ENCODE results near the gene ITIH5. TPM values are rescaled to one million over a fixed set of nuclear protein-coding genes. Genes with fewer than 3 reads are reported as not detected.
A peak's percentile ranks its signal among the peaks of the same experiment; 100 is the strongest.

ITIH5 gene
- total RNA-seq, 1 donor from 2014 or later, result 1.5 TPM

DNA sequence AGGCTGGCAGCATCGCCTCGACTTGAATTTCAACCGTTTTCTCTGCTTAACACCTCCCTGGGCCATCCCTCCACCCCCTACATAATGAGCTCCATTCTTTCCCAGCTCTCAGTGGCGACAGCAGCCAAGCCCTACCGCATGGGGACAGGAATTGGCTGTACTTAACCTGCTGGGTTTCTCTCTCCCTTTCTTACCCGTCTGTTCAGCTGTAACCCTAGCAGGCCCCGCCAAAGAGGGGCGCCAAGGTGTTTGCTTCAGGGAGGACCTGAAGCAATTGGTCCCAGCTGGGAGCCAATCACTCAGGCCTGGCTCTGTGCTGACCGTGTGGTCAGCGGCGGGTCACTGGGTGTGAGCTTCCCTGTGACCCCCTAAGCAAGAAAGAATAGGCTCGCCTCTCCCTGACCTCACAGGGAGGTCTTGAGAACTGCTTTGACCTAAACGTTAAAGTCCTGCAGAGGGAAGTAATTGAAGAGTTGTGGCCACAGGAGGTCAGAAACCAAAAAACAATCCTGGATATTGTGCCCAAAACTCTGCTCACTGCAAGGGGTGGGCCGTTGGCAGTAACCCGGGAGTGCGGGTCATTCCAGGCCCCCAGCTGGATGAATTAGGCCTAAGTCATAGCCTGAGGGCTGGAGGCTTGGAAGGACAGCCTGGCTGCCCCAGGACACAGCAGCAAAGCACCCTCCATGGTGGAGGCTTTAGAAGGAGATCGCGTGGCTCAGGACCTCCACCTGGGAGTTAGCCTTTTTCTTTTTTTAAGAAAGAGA, 114.6 kb downstream of the ITIH5 start:
- no peaks in the 10 kb centered on the region for H3K9me3 Mint-ChIP-seq (ENCODE audit: low read depth)
- H3K27ac Mint-ChIP-seq, result no peak overlapping the region
- TF ChIP-seq, protein P1, sequence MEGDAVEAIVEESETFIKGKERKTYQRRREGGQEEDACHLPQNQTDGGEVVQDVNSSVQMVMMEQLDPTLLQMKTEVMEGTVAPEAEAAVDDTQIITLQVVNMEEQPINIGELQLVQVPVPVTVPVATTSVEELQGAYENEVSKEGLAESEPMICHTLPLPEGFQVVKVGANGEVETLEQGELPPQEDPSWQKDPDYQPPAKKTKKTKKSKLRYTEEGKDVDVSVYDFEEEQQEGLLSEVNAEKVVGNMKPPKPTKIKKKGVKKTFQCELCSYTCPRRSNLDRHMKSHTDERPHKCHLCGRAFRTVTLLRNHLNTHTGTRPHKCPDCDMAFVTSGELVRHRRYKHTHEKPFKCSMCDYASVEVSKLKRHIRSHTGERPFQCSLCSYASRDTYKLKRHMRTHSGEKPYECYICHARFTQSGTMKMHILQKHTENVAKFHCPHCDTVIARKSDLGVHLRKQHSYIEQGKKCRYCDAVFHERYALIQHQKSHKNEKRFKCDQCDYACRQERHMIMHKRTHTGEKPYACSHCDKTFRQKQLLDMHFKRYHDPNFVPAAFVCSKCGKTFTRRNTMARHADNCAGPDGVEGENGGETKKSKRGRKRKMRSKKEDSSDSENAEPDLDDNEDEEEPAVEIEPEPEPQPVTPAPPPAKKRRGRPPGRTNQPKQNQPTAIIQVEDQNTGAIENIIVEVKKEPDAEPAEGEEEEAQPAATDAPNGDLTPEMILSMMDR (IDR thresholded peaks at IDR 0.05; ENCODE audit: unreplicated experiment), result no peak
- H3K36me3 Mint-ChIP-seq (ENCODE audit: insufficient read depth), result no peaks in the 10 kb centered on the region
- no peak for DNase-seq (ENCODE audit: low spot score, unreplicated experiment)
- peaks cover 7% of the 10 kb centered on the region for H3K4me1 Mint-ChIP-seq (ENCODE audit: low read depth)
- H3K4me3 Mint-ChIP-seq (ENCODE audit: low read depth), result no peak overlapping the region
- H3K27me3 Mint-ChIP-seq, result peaks cover 6% of the 10 kb centered on the region

DNA sequence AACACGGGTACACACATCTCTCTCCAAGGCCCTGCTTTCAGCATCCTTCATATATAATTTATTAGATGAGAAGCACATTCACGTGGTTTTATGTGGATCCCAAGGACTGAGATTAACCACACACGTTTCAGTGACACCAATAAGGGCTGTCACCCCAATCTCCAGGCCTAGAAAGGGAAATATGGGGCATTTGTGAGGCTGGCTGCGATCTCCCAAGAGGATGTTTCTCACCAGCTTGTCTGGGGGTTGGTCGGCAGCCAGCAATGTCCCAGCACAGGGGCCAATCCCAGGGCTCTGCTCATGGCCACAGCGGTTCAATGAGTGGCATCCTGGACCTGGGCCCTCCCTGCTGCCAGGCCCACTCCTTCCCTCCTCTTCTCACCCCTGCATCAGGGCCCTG, 115.5 kb downstream of the ITIH5 start:
- no peak overlapping the region for H3K27ac Mint-ChIP-seq
- H3K9me3 Mint-ChIP-seq (ENCODE audit: low read depth), result no peaks in the 10 kb centered on the region
- H3K27me3 Mint-ChIP-seq, result peaks cover 5% of the 10 kb centered on the region
- TF ChIP-seq, protein P1 (IDR thresholded peaks at IDR 0.05; ENCODE audit: unreplicated experiment), result no peak
- no peak for DNase-seq (ENCODE audit: low spot score, unreplicated experiment)
- no peak overlapping the region for H3K4me3 Mint-ChIP-seq (ENCODE audit: low read depth)
- H3K4me1 Mint-ChIP-seq (ENCODE audit: low read depth), result peaks cover 11% of the 10 kb centered on the region
- no peaks in the 10 kb centered on the region for H3K36me3 Mint-ChIP-seq (ENCODE audit: insufficient read depth)

DNA sequence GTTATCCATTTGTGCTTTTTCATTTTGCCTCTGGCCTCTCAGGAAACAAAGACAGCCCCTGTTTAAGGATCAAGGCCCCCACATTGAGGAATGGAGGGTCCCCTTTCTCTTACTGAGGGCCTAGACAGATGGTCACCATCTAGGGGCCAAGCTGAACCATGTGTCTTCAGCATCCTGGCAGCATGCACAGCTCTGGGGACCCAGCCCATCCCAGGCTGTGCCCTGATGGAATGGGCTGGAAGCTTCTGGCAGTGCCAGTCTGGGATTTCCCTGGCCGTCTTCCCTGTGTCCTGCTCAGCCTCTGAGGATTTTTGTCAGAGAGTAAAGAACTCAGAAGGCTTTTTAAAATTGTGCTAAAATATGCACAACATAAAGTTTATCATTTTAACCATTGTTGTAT, 116.8 kb downstream of the ITIH5 start:
- peaks cover 5% of the 10 kb centered on the region for H3K27me3 Mint-ChIP-seq
- H3K36me3 Mint-ChIP-seq (ENCODE audit: insufficient read depth), result no peaks in the 10 kb centered on the region
- peaks cover 11% of the 10 kb centered on the region for H3K4me1 Mint-ChIP-seq (ENCODE audit: low read depth)
- TF ChIP-seq, protein P1 (IDR thresholded peaks at IDR 0.05; ENCODE audit: unreplicated experiment), result no peak
- no peak overlapping the region for H3K27ac Mint-ChIP-seq
- no peak for DNase-seq (ENCODE audit: low spot score, unreplicated experiment)
- no peaks in the 10 kb centered on the region for H3K9me3 Mint-ChIP-seq (ENCODE audit: low read depth)
- H3K4me3 Mint-ChIP-seq (ENCODE audit: low read depth), result no peak overlapping the region

DNA sequence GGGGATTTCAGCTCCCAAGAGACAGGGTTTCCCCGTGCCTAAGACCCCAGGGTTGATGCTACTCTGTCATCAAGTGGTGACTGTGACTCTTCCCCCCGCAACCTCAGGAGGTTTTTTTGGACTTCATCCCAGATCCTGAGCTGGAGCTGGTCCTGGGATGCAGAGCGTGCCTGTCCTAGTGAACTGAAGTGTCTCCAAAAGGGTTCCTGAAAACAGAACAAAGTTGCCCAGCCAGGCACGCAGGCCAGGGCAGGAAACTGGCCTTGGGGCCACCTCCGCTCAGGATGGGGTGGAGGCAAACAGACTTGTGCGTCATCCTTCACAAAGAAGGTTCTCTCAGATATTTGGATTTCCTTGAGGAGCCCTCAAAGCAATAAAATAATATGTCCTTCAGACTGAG, 118.9 kb downstream of the ITIH5 start:
- H3K4me3 Mint-ChIP-seq (ENCODE audit: low read depth), result no peak overlapping the region
- H3K36me3 Mint-ChIP-seq (ENCODE audit: insufficient read depth), result no peaks in the 10 kb centered on the region
- TF ChIP-seq, protein P1 (IDR thresholded peaks at IDR 0.05; ENCODE audit: unreplicated experiment), result no peak
- no peaks in the 10 kb centered on the region for H3K9me3 Mint-ChIP-seq (ENCODE audit: low read depth)
- H3K27me3 Mint-ChIP-seq, result peaks cover 5% of the 10 kb centered on the region
- DNase-seq (ENCODE audit: low spot score, unreplicated experiment), result no peak
- peaks cover 20% of the 10 kb centered on the region for H3K4me1 Mint-ChIP-seq (ENCODE audit: low read depth)
- peak overlapping the region; percentile 19 for H3K27ac Mint-ChIP-seq

DNA sequence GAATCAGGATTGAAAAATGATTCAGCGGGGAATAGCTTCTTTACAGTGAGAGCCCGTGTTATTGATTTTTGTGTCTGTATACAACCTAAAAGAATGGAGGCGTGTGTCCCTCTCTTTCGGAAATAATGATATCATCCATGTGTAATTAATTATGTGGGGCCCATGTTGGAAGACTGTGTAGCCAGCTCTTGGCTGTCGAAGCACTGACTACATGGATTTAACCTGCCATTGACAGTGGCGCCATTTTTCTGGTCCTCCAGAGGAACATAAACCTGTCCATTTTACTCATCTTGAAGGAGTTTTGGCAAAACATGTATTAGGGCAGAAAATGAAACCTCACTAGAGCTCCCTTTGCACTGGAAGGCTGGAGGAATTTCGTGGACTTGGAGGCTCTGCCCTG, 119.6 kb downstream of the ITIH5 start:
- Mint-ChIP-seq H3K4me3 (ENCODE audit: low read depth) (no peak overlapping the region), H3K4me1 (ENCODE audit: low read depth) (peaks cover 25% of the 10 kb centered on the region), H3K36me3 (ENCODE audit: insufficient read depth) (no peaks in the 10 kb centered on the region), H3K27ac (peak overlapping the region; percentile 2), H3K27me3 (peaks cover 5% of the 10 kb centered on the region), H3K9me3 (ENCODE audit: low read depth) (no peaks in the 10 kb centered on the region)
- TF ChIP-seq, protein P1 (IDR thresholded peaks at IDR 0.05; ENCODE audit: unreplicated experiment), result no peak
- no peak for DNase-seq (ENCODE audit: low spot score, unreplicated experiment)
